Effector memory CD8-positive, alpha-beta T cell (primary cell): ENCODE measurements around the gene CAMKMT.

ENCODE experiments used
- ATAC-seq: fragments of 150-1000 bp; cut with Tn5 transposase; replicated peaks from 2 replicates; pipeline ENCODE4 v1.10.0; 2021; ENCODE audit warnings: mild to moderate bottlenecking, moderate library complexity
- DNase-seq, 3 experiments: peaks; one replicate each; pipeline ENCODE4 v3.0.0; 2021
- H3K27ac Mint-ChIP-seq, 2 donors: one replicate each; pipeline ENCODE4 v1.8.0; 2022; ENCODE audit warnings: mild to moderate bottlenecking in 2 of 2, mixed read lengths in 2 of 2, moderate library complexity in 2 of 2
- H3K27me3 Mint-ChIP-seq, 2 donors: one replicate each; pipeline ENCODE4 v1.8.0; 2022; ENCODE audit warnings: mixed read lengths in 2 of 2
- H3K36me3 Mint-ChIP-seq: one replicate; pipeline ENCODE4 v1.8.0; 2022; ENCODE audit warnings: mild to moderate bottlenecking, moderate library complexity, mixed read lengths; ENCODE audit not compliant: insufficient read depth
- H3K4me1 Mint-ChIP-seq, 2 donors: one replicate each; pipeline ENCODE4 v1.8.0; 2022; ENCODE audit warnings: low read depth in 2 of 2, mixed read lengths in 2 of 2
- H3K4me3 Mint-ChIP-seq, 2 donors: one replicate each; pipeline ENCODE4 v1.8.0; 2022; ENCODE audit warnings: mild to moderate bottlenecking in 2 of 2, mixed read lengths in 2 of 2, moderate library complexity in 2 of 2
- H3K9me3 Mint-ChIP-seq, 2 donors: one replicate each; pipeline ENCODE4 v1.8.0; 2022; ENCODE audit warnings: mixed read lengths in 2 of 2

Gene CAMKMT

GRCh38 chr2:44663471-44664073 is 301.8 kb downstream of the CAMKMT start:
- DNase-seq = no peak
- no peaks in the 10 kb centered on the region for H3K9me3 Mint-ChIP-seq
- H3K36me3 Mint-ChIP-seq = no peaks in the 10 kb centered on the region
- no peak overlapping the region for H3K4me3 Mint-ChIP-seq
- no peak overlapping the region for H3K27ac Mint-ChIP-seq
- no peaks in the 10 kb centered on the region for H3K4me1 Mint-ChIP-seq
- no peak for ATAC-seq
- no peaks in the 10 kb centered on the region for H3K27me3 Mint-ChIP-seq

DNA sequence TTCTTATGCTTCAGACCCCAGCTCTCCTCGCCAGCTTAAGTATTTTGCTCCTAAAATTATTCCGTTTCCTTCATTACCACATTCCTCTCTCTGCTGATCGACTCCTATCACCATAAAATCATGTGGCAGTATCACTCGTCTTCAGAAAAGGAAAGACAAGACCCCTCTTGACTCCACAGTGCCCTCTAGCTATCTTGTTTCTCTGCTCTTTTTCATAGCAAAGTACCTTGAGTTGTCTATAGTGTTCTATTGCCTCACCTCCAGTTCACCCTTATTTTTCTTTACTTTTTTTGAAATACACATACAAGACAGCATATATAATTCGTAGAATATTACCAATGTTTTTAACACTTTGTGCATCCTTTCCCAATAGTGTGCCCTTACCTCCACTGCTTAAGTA is 306.6 kb downstream of the CAMKMT start:
- H3K36me3 Mint-ChIP-seq = no peaks in the 10 kb centered on the region
- no peak overlapping the region for H3K4me3 Mint-ChIP-seq
- H3K27me3 Mint-ChIP-seq = no peaks in the 10 kb centered on the region
- no peak for ATAC-seq
- peaks cover 2 to 5% of the 10 kb centered on the region in 2 donors for H3K4me1 Mint-ChIP-seq
- no peaks in the 10 kb centered on the region for H3K9me3 Mint-ChIP-seq
- no peak for DNase-seq
- H3K27ac Mint-ChIP-seq = no peak overlapping the region

- H3K4me1 Mint-ChIP-seq = peaks cover 2 to 15% of the 10 kb centered on the region in 2 donors
- no peaks in the 10 kb centered on the region for H3K27me3 Mint-ChIP-seq
- H3K36me3 Mint-ChIP-seq = no peaks in the 10 kb centered on the region
- H3K4me3 Mint-ChIP-seq = no peak overlapping the region
- ATAC-seq (no peak), DNase-seq (no peak)
- H3K9me3 Mint-ChIP-seq = no peaks in the 10 kb centered on the region
- no peak overlapping the region for H3K27ac Mint-ChIP-seq
Measured at GRCh38 chr2:44671276-44671675, 309.5 kb downstream of the CAMKMT start.

DNA sequence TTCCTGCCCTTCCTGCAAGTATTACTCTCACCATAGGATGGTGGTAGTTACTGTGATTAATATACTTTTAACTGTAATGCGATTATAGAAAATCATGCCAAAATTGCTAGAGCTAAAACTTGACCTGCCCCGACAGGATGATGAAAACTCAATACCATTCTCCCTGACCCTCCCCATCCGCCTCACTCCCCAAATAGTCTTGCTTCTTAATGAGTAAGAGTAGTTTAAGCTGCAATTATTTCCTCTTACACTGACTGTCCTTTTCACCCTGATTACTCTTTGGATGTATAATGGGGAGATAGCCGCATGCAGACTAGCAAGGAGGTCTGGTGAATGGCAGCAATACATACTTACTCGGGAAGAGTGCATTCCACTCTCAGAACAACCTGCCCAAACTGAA is 310.2 kb downstream of the CAMKMT start:
- H3K36me3 Mint-ChIP-seq = no peaks in the 10 kb centered on the region
- peaks cover 2 to 15% of the 10 kb centered on the region in 2 donors for H3K4me1 Mint-ChIP-seq
- DNase-seq (no peak), ATAC-seq (no peak)
- H3K27ac Mint-ChIP-seq = no peak overlapping the region
- H3K9me3 Mint-ChIP-seq = no peaks in the 10 kb centered on the region
- H3K27me3 Mint-ChIP-seq = no peaks in the 10 kb centered on the region
- no peak overlapping the region for H3K4me3 Mint-ChIP-seq

- DNase-seq = no peak
- peaks cover 2 to 15% of the 10 kb centered on the region in 2 donors for H3K4me1 Mint-ChIP-seq
- no peaks in the 10 kb centered on the region for H3K9me3 Mint-ChIP-seq
- no peaks in the 10 kb centered on the region for H3K27me3 Mint-ChIP-seq
- no peaks in the 10 kb centered on the region for H3K36me3 Mint-ChIP-seq
- no peak overlapping the region for H3K27ac Mint-ChIP-seq
- no peak overlapping the region for H3K4me3 Mint-ChIP-seq
- no peak for ATAC-seq
Measured at GRCh38 chr2:44672431-44672830, 310.7 kb downstream of the CAMKMT start.

DNA sequence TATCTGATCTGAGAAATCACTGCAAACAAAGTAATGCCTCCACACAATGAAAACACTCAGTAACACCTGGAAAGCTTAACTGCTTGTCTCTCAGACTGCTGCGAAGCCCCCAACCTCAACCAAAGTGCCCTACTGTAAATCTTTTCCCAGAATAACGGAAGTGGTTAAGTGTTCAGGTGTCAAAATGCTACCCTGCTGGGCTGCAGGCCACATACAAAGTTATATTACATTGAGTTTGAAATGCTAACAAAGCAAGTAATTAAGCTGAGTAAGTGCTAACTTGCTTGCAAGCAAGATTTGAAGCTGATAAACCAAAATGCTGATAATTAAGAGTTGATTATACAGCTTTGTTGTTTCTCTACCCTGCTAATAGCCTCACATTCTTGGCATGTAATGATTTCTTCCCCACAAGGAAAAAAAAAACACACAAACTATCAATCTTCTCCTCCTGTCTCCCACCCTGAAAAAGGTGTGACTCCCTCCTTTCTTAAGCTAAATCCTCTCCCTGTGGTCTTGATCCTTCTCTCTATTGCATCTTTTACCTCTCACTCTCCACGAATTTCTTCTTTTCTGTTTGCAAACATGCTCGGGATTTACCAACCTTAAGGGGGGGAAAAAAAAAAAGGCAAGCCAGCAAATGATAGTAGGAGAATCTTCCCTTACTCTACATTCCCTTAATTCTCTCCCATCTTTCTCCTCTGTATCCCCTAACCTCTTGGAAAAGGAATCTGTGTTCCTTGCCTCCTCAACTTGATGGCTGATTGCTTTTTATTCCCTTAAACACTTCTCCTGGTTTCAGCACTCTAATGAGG is 312.9 kb downstream of the CAMKMT start:
- no peak for ATAC-seq
- Mint-ChIP-seq H3K36me3 (peaks cover 3% of the 10 kb centered on the region), H3K4me3 (no peak overlapping the region), H3K4me1 (peaks cover 2 to 18% of the 10 kb centered on the region in 2 donors), H3K9me3 (no peaks in the 10 kb centered on the region), H3K27ac (no peak overlapping the region), H3K27me3 (no peaks in the 10 kb centered on the region)
- no peak for DNase-seq

GRCh38 chr2:44676379-44676778 is 314.6 kb downstream of the CAMKMT start:
- DNase-seq (no peak), ATAC-seq (no peak)
- Mint-ChIP-seq H3K36me3 (peaks cover 3% of the 10 kb centered on the region), H3K4me3 (no peak overlapping the region), H3K27ac (no peak overlapping the region), H3K9me3 (no peaks in the 10 kb centered on the region), H3K4me1 (peaks cover 2 to 18% of the 10 kb centered on the region in 2 donors), H3K27me3 (no peaks in the 10 kb centered on the region)

DNA sequence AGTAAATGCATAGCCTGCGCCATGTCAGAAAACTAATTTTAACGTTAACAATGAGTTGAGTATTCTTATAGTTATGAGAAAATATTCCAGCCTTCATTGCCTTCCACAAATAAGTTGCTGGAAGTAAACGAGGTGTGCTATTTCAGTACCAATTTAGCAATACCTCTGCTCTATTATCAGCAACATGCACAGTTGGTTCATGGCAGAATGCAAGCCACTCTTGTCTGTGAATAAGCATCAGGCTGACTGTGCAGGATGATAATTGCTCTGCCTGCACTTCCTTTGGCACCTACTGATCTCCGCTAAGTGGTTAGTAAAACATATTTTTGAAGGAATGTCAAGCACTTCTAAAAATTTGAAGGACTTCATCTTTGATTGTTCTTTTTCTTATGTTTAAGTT is 317.8 kb downstream of the CAMKMT start:
- H3K27me3 Mint-ChIP-seq = no peaks in the 10 kb centered on the region
- peaks cover 0 to 3% of the 10 kb centered on the region in 2 donors for H3K4me1 Mint-ChIP-seq
- no peak for ATAC-seq
- DNase-seq = no peak
- peaks cover 3% of the 10 kb centered on the region for H3K36me3 Mint-ChIP-seq
- H3K27ac Mint-ChIP-seq = no peak overlapping the region
- H3K4me3 Mint-ChIP-seq = no peak overlapping the region
- H3K9me3 Mint-ChIP-seq = no peaks in the 10 kb centered on the region

DNA sequence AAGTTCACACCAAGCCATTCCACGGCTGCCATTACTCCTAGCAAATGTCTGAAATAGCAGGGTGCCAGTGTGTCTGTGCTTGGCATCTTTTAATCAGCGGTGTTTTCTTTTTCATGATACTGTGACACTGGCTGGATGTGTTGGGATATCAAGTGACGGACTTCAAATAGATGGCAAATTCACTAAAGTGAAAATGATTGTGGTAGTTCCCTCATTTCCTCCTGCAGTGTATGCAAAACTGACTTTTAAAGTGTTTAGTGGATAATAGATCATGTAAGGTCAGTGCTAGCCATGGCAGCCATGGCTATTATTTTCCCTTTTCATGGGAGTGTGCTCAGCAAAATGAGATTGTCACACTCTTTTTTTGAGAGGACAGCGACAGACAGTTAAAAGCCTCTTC is 318.2 kb downstream of the CAMKMT start:
- H3K4me1 Mint-ChIP-seq = peaks cover 0 to 3% of the 10 kb centered on the region in 2 donors
- H3K36me3 Mint-ChIP-seq = peaks cover 3% of the 10 kb centered on the region
- H3K4me3 Mint-ChIP-seq = no peak overlapping the region
- no peak overlapping the region for H3K27ac Mint-ChIP-seq
- ATAC-seq = no peak
- no peak for DNase-seq
- no peaks in the 10 kb centered on the region for H3K27me3 Mint-ChIP-seq
- no peaks in the 10 kb centered on the region for H3K9me3 Mint-ChIP-seq

- Mint-ChIP-seq H3K27me3 (no peaks in the 10 kb centered on the region), H3K27ac (no peak overlapping the region), H3K9me3 (no peaks in the 10 kb centered on the region), H3K4me3 (no peak overlapping the region), H3K36me3 (peaks cover 3% of the 10 kb centered on the region), H3K4me1 (peaks cover 0 to 3% of the 10 kb centered on the region in 2 donors)
- no peak for ATAC-seq
- DNase-seq = no peak
Measured at GRCh38 chr2:44680424-44680971, 318.8 kb downstream of the CAMKMT start.

DNA sequence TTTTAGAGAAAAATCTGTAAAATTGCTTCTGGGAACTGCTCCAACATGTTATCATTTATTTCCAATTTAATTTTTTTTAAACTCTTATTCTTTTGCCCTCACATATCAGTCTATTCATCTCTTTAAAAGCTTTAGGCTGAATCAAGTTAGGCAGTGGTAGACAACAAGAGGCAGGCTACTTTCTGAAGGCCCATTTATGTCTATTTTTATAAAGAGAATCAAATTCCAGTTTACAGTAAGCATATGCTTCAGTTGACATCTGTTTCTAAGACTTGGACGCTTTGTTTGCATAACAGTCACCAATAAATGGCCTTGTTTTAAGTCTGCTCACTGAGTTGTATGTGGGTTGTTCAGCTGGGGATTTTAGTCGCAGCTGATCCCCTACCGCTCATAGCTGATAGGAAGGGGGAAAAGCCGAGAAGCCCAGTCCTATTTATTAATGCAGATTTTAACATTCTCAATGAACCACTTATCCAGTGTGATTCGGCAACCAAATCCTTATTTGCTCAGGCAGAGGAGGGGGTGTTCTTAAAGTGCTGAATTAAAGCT is 319.3 kb downstream of the CAMKMT start:
- Mint-ChIP-seq H3K36me3 (peaks cover 3% of the 10 kb centered on the region), H3K27me3 (no peaks in the 10 kb centered on the region), H3K4me3 (no peak overlapping the region), H3K4me1 (peaks cover 0 to 3% of the 10 kb centered on the region in 2 donors), H3K9me3 (no peaks in the 10 kb centered on the region), H3K27ac (no peak overlapping the region)
- DNase-seq = no peak
- ATAC-seq = no peak

- H3K9me3 Mint-ChIP-seq = no peaks in the 10 kb centered on the region
- H3K27me3 Mint-ChIP-seq = no peaks in the 10 kb centered on the region
- no peak overlapping the region for H3K4me3 Mint-ChIP-seq
- no peak overlapping the region for H3K27ac Mint-ChIP-seq
- ATAC-seq (no peak), DNase-seq (no peak)
- peaks cover 3% of the 10 kb centered on the region for H3K36me3 Mint-ChIP-seq
- H3K4me1 Mint-ChIP-seq = peaks cover 0 to 3% of the 10 kb centered on the region in 2 donors
Measured at GRCh38 chr2:44682459-44682858, 320.7 kb downstream of the CAMKMT start.

- no peaks in the 10 kb centered on the region for H3K27me3 Mint-ChIP-seq
- H3K4me3 Mint-ChIP-seq = no peak overlapping the region
- H3K36me3 Mint-ChIP-seq = no peaks in the 10 kb centered on the region
- no peak for DNase-seq
- no peak for ATAC-seq
- H3K9me3 Mint-ChIP-seq = no peaks in the 10 kb centered on the region
- H3K4me1 Mint-ChIP-seq = no peaks in the 10 kb centered on the region
- no peak overlapping the region for H3K27ac Mint-ChIP-seq
Measured at GRCh38 chr2:44684559-44684958, 322.8 kb downstream of the CAMKMT start.

DNA sequence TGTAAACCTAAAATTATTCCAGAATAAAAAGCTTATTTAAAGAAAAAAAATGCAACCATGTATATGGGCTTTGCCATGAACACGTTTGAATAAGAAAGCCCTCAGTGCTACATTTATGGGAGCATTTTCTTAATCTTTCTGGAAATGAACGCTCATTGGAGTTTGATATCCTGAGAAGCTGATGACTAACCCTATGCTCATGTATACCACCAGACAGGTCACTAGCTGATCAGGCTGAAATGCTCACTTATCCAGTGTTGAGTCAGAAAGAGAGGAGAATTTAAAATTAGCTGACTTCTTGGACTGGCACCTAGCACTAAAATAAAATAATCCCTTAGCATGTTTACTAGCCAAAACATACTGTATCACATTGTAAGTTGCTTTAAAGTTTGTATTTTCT is 324.8 kb downstream of the CAMKMT start:
- DNase-seq (no peak), ATAC-seq (no peak)
- H3K9me3 Mint-ChIP-seq = no peaks in the 10 kb centered on the region
- H3K27ac Mint-ChIP-seq = no peak overlapping the region
- no peak overlapping the region for H3K4me3 Mint-ChIP-seq
- no peaks in the 10 kb centered on the region for H3K4me1 Mint-ChIP-seq
- H3K27me3 Mint-ChIP-seq = no peaks in the 10 kb centered on the region
- no peaks in the 10 kb centered on the region for H3K36me3 Mint-ChIP-seq
